OCI-LY3 (cell line): ENCODE measurements around the gene WNT7A.

Source experiments
- EZH2phosphoT487 ChIP-seq: fragments of 200-600 bp; shearing (Covaris generic); IDR thresholded peaks from 2 replicates; pipeline ENCODE4 v1.6.1; 2018; ENCODE audit warnings: antibody characterized with exemption, mixed run types, low read depth
- TF ChIP-seq, protein P1 (sequence below): fragments of 200-600, 300-600 bp; sonication (generic); IDR thresholded peaks from 2 replicates; pipeline ENCODE4 v1.5.1; 2014; ENCODE audit warnings: antibody characterized with exemption, low read length, low read depth

DNA sequence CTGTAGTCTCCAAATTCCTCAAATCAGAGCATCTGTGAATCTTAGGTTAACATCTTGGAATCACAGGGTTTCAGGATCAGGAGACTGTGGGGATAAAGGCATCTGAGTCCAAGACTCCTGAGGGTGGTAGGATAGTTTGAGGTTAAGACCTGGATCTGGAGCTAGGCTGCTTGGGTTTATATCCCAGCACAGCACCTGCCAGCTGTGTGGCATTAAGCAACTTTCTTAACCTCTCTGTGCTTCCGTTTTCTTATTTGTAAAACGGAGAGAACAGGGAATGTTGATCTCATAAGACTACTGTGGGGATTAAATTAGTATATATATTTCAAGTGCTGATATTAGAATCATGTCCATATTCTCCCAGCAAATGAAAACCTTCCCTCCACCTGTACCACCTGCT lies 33.6 kb downstream of the WNT7A start:
- TF ChIP-seq, protein P1, sequence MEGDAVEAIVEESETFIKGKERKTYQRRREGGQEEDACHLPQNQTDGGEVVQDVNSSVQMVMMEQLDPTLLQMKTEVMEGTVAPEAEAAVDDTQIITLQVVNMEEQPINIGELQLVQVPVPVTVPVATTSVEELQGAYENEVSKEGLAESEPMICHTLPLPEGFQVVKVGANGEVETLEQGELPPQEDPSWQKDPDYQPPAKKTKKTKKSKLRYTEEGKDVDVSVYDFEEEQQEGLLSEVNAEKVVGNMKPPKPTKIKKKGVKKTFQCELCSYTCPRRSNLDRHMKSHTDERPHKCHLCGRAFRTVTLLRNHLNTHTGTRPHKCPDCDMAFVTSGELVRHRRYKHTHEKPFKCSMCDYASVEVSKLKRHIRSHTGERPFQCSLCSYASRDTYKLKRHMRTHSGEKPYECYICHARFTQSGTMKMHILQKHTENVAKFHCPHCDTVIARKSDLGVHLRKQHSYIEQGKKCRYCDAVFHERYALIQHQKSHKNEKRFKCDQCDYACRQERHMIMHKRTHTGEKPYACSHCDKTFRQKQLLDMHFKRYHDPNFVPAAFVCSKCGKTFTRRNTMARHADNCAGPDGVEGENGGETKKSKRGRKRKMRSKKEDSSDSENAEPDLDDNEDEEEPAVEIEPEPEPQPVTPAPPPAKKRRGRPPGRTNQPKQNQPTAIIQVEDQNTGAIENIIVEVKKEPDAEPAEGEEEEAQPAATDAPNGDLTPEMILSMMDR: no peak
- TF ChIP-seq EZH2phosphoT487: no peak
